Measurements from ENCODE around the gene SAXO2.
A peak's percentile ranks its signal among the peaks of the same experiment; 100 is the strongest.
"Not testable (repeated sequence)": the region's sequence is repeated elsewhere in the genome, so short reads cannot be mapped to it uniquely, and the experiment has no call there.

The SAXO2 gene, protein sequence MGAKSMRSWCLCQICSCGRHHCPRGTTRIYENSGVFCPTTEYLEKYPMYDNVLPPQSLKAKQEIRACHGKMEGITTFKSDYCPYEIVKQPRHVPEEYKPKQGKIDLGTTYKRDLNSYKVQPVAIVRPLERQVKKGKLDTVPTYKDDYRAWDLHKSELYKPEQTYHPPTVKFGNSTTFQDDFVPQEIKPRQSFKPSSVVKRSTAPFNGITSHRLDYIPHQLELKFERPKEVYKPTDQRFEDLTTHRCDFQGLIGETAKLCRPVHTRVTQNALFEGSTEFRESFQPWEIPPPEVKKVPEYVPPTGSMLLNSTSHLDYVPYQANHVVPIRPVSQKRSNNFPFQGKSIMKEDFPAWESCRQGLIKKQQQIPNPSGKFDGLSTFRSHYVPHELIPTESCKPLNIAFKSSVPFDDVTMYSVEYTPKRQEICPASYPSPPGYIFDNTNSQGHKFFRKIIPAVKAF

DNA sequence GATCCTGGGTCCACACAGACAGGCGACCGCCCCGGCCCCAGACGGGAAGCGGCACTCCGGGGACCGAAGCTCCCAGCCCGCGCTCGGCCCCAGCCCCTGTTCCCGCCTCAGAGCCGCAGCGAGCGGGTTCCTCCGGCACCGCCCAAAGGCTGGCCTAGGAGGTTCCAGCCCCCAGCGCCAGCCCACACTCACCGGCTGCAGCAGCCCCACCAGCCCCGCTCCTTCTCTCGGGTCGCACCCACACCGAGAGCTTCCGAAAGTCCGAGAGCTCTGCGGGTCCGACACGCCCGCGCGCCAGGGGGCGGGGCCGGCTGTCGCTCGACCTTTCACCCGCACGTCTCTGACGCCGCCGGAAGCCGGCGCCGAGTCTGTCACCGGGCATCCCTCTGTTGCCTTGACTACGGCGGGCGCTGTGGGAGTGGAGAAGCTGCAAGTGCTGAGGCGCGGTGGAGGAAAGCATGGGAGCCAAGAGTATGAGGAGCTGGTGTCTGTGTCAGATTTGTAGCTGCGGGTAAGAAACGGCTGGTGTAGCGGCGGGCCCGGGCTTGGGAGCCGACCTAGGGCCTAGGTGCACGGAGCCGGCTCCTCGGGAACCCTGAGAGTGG is at the start of gene SAXO2, which contains the start of gene EFL1:
Gene SAXO2 (plus strand): TSS at position 397 of the 605 bp plus-strand sequence. CDS start 62 bp downstream, at position 459.
Gene EFL1 (minus strand): TSS at position 313 of the 605 bp plus-strand sequence. CDS start 956 bp downstream, outside the sequence.
- DNase-seq (ENCODE audit: low spot score), result peak; percentile 86

DNA sequence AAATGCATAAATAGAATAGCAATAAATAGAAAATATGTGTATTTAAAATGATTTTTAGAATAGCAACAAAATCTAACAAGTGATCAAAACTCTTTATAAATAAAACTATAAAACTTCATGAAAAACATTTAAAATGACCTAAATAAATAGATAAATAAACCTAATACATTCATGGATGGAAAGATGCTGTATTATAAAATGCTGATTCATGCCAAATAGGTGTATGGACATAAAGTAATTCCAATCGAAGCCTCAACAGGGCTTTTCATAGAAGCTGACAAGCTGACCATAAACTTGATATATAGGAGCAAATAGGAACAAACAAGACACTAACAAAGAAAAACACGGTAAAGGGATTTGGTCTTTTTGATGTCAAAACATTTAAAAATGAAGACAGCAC is 46.5 kb upstream of the SAXO2 start:
- DNase-seq (ENCODE audit: low spot score), result not testable (repeated sequence)

DNA sequence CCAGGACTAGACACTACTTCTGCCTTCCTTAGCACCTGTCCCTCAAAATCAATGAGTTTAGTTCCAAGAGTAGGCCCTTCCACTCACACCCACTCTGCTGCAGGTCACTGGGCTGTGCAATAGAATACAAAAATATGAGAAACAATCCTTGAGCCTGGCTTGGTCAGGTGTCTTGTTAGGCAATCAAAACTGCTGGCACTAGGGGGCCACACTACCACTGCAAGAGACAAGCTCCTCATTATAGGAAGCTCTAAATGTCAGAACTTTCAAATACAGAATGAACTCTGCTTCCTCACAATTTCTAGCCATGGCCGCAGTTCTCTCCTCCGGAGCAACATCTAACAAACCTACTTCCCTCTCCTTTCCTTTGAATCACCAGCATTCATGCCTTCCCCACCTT is 41.1 kb upstream of the SAXO2 start:
- DNase-seq (ENCODE audit: low spot score), result peak; percentile 33

DNA sequence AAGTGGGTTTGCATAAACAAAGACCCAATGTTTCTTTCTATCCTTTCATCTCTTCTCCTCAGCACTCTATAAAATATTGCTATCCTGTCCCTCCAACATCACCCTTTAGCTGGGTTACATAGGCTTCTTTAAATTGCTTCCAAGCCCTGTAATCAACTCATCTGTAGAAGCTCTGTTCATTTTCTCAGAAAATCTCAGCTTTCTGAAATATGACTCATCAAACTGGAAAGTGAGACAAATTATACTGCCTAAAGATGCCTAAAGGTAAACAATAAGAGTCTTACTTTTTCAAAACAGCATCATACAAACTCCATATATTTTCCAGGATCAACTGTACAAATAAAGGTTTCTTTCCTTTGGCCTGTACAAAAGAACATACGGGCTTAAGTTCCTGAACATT is 33.9 kb upstream of the SAXO2 start:
- DNase-seq (ENCODE audit: low spot score), result no peak

- no peak for DNase-seq (ENCODE audit: low spot score)
Observed at GRCh38 chr15:82231233-82231632, 31.4 kb upstream of the SAXO2 start.

GRCh38 chr15:82231842-82232241 is 30.8 kb upstream of the SAXO2 start:
- no peak for DNase-seq (ENCODE audit: low spot score)

DNA sequence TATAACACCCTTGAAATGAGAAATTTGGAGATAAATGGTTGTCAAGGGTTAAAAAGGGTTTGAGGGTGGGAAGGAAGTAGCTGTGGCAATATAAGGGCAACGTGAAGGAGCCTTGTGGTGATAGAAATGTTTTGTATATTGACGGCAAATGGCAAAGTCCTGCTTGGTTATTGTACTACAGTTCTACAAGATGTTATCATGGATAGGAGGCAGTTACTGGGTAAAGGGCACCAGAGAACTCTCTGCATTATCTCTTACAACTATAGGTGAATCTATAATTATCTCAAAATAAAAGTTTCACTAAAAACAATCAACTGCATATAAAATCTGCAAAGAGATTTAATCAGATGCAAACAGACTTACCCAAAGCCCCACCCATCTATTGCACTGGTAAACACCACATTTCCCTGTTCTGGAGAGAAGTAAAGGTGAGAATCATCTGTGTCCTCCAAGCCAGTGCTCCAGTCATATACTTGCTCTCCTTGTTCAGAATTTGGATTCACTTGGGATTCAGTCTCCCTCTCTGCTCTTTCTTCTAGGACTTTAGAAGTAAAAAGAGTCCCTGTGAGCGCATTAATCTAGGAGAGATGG is 24.6 kb upstream of the SAXO2 start:
- not testable (repeated sequence) for DNase-seq (ENCODE audit: low spot score)

- DNase-seq (ENCODE audit: low spot score), result no peak
Observed at GRCh38 chr15:82239685-82240391, 22.8 kb upstream of the SAXO2 start.

DNA sequence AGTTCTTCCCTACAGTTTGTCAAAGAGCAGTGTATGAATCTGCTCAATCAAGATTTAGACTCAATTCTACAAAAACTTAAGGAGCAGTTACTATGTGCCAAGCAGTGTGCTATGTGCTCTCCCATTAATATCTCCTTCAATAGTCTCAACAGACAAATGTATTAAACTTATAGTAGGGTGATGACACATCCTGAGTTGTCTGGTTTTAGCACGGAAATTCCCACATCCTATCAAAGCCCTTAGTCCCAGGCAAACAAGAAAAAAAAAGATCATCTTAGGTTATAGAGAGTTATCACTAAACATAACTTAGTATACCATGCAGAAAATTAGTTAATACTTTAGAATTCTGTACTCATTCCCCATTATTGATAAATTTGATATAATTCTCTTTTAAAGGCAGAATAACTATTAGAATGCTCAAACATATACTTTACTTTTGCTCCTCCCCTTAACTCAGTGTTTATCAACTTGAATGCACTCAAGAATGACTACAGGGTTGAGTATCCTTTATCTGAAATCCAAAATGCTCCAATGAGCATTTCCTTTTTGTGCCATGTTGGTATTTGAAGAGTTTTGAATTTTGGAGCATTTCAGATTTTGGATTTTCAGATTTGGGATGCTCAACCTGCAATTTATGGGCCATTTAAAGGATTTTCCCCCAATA is 20.6 kb upstream of the SAXO2 start:
- not testable (repeated sequence) for DNase-seq (ENCODE audit: low spot score)

GRCh38 chr15:82243644-82244043 is 19.0 kb upstream of the SAXO2 start:
- not testable (repeated sequence) for DNase-seq (ENCODE audit: low spot score)

- not testable (repeated sequence) for DNase-seq (ENCODE audit: low spot score)
Observed at GRCh38 chr15:82245956-82246355, 16.7 kb upstream of the SAXO2 start.

GRCh38 chr15:82248261-82248660 is 14.4 kb upstream of the SAXO2 start:
- DNase-seq (ENCODE audit: low spot score), result not testable (repeated sequence)

DNA sequence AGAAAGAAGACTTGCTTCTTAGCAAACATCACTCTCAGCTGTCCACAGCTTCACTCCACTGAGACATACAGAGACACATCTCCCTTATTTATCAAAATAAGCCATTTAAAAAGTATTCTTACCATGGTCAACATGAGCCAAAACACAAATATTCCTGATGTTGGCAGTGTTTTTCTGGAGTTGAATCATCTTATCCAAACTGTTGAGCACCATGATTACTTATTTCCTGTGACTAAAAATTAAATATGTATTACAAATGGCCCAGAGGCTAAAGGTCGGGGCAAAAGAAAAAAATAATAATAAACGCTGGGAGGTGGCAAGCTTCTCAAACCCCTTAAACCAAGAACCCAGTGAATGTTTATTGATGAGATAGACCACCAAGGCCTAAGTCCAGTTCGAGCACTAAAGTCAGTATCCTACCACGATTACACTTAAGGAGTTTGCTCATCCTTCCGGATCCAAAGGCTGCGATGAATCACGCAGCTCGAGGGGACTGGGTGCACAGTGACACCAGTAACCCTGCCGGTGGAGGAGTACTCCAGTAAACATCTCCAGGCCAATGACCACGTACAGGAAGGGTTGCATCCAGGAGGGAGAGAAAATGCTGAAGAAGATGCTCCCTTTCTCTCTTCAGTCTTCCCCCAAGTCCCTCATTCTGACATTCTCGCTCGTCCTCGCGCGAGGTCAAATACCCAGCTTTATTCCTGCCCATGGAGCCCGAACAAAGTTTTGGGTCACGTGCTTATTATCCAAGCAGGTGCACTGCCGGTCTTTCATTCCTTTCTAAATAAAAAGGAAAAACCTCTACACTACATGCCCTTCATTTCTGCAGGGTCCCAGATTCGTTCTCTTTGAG is 824 bp upstream of the SAXO2 start:
- not testable (repeated sequence) for DNase-seq (ENCODE audit: low spot score)

DNA sequence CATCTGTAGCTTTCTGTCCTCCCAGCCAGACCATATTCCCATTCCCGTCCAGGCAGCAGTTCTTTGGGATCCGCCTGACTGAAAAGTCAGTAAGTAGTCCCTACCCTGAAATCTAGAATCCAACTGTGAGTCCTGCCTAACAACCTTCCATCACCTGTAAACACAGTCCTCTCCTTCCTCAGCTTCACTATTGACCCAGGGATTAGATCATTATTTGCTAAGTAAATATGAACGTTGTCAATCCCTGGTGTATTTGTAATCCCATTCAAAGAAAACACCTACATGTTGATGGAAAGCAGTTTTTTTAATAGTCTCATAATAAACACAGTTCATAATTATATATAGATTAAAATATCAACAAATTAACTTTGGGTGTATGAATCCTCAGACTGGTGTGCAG is 732 bp downstream of the SAXO2 start:
- DNase-seq (ENCODE audit: low spot score), result no peak

DNA sequence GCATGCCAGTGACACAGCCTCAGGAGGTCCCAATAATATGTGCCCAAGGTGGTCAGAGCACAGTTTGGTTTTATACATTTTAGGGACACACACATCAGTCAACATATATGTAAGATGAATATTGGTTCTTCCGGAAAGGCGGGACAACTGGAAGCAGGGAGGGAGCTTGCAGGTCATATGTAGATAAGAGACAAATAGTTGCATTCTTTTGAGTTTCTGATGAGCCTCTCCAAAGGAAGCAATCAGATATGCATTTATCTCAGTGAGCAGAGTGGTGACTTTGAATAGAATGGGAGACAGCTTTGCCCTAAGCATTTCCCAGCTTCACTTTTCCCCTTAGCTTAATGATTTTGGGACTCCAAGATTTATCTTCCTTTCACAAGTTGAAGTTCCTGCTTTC is 4.5 kb downstream of the SAXO2 start:
- DNase-seq (ENCODE audit: low spot score), result not testable (repeated sequence)

GRCh38 chr15:82268454-82268853 is 5.8 kb downstream of the SAXO2 start:
- not testable (repeated sequence) for DNase-seq (ENCODE audit: low spot score)

GRCh38 chr15:82272154-82272553 is 9.5 kb downstream of the SAXO2 start:
- DNase-seq (ENCODE audit: low spot score), result no peak

GRCh38 chr15:82275410-82275809 is 12.8 kb downstream of the SAXO2 start:
- no peak for DNase-seq (ENCODE audit: low spot score)

- not testable (repeated sequence) for DNase-seq (ENCODE audit: low spot score)
Observed at GRCh38 chr15:82281276-82281675, 18.7 kb downstream of the SAXO2 start.

- DNase-seq (ENCODE audit: low spot score), result not testable (repeated sequence)
Observed at GRCh38 chr15:82282386-82282785, 19.8 kb downstream of the SAXO2 start.

DNA sequence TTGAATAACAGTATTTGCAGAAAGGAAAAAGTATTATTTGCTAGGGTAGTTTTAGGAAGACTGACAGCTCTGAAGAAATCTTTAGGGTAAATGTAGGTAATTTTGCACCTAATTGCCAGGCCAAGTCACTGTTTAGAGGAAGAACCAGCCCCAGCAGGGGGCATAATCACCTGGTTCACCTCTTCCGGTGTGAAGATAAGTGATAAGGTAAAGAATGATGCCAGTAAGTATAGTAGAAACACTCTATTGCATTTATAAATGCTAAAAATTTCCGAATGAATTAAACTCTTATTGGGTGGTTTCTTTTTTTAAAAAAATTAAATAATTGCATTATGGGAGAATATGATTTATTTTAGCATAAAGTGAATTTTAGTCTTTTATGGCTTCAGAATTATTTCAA is 21.8 kb downstream of the SAXO2 start:
- not testable (repeated sequence) for DNase-seq (ENCODE audit: low spot score)
